IMR-90 (cell line): ENCODE measurements around the gene NOXRED1.

Experiments used
- CTCF ChIP-seq: conservative IDR thresholded peaks from 2 replicates; pipeline ENCODE4 v1.5.1; 2012; ENCODE audit warnings: mild to moderate bottlenecking, low read depth, low read length, improper control_type of control experiment
- MXI1 ChIP-seq: IDR thresholded peaks from 2 replicates; pipeline ENCODE4 v1.6.1; 2012; ENCODE audit warnings: low read depth, mild to moderate bottlenecking, low read length, moderate library complexity, borderline replicate concordance
- POLR2A ChIP-seq: IDR thresholded peaks from 2 replicates; pipeline ENCODE4 v1.6.1; 2012; ENCODE audit warnings: mild to moderate bottlenecking, low read depth, low read length
- RAD21 ChIP-seq: IDR thresholded peaks from 2 replicates; pipeline ENCODE4 v1.6.1; 2012; ENCODE audit warnings: low read length, improper control_type of control experiment
- RCOR1 ChIP-seq: IDR thresholded peaks from 2 replicates; pipeline ENCODE4 v1.6.1; 2012; ENCODE audit warnings: mild to moderate bottlenecking, low read length, improper control_type of control experiment; ENCODE audit not compliant: insufficient replicate concordance

GRCh38 chr14:77403768-77404167 lies 19.6 kb downstream of the NOXRED1 start:
- TF ChIP-seq CTCF (no peak), POLR2A (no peak), MXI1 (no peak), RAD21 (no peak), RCOR1 (no peak)
